C1 segment of cervical spinal cord (tissue), 14 donors: Measurements from ENCODE around the gene DOK7.

ENCODE experiments used
- DNase-seq, 14 donors: peaks; one replicate each; lab custom pipeline; 2025; lab: John Stamatoyannopoulos, UW

Gene DOK7

DNA sequence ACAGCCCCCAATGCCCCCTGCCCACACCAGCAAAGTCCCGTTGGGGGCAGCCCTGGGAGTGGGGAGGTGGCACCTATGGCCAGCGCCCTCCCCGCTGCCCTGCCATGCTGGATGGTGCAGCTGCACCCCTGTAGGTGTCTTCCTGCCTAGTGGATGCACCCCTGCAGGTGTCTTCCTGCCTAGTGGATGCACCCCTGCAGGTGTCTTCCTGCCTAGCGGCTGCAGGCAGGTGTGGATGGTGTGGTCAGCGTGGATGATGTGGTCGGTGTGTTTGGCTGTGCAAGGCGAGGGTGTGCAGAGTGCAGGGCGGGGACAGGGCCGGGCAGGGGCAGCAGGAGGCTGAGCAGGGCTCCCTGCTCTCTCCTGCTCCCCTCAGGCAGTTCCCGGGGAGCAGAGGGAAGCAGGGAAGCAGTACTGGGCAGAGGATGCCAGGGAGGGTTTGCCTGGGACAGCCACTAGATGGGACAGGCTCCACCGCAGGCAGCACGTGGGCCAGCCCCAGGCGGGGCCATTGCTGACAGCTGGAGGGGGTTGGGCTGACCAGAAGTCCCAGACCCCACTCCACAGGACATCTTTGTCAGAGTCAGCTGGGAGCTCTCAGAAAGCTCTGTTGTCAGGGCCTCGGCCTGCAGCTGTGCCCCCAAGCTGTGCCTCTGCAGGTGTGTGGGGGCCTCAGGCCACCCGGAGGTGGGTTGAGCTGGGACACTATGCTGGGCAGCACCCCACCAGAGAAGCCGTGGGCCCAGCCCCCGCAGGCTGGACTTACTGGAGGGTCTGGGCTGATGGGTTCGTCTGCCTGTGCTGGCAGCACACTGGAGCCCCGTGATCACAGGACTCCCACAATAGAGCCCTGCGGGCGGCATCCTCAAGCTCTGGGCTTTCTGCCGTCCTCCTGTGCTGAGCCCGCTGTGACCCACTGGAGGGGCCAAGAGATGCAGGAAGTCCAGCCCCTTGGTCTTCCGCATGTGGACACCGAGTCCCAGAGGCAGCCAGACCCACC is 23.7 kb downstream of the DOK7 start:
- DNase-seq = peak in 6 of 14 donors; percentile 16 to 61 (median 26)

DNA sequence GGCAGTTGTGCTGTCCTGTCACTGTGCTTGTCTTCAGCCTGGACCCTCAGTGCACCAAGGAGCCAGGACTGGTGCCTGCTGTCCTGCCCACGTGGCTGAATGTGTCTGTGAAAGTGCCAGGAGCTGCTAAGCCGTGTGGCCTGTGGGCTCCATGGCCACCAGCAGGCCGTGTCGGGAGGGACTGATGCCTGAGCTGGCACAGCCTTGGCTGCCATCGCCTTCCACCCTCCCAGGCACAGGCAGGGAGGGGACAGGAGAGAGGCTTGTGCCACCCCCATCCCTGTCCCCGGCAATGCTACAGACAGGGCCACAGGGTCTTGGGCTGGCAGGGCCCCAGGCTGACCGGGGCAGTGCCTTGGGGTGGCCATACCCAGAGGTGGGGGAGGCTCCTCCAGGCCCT is 24.8 kb downstream of the DOK7 start:
- peak in 5 of 14 donors; percentile 19 to 52 (median 25) for DNase-seq

DNA sequence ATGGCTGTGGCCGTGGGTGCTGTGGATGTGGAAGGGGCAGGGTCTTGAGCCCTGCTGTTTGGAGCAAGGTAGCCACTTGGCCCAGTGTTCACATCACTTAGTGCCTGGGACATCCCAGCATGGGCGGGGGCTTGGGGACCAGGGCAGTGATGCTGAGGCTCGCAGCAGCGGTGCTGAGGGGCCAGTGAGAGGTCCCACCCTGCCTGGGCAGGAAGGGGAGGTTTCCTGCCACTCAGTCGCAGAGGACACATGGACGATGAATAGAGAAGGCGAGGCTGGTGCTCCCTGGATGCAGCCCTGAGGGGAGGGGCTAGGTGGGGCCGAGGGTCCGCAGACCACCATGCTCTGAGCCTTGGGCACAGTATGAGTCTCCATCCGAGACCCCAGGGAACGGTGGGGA is 25.7 kb downstream of the DOK7 start:
- DNase-seq = no peak

DNA sequence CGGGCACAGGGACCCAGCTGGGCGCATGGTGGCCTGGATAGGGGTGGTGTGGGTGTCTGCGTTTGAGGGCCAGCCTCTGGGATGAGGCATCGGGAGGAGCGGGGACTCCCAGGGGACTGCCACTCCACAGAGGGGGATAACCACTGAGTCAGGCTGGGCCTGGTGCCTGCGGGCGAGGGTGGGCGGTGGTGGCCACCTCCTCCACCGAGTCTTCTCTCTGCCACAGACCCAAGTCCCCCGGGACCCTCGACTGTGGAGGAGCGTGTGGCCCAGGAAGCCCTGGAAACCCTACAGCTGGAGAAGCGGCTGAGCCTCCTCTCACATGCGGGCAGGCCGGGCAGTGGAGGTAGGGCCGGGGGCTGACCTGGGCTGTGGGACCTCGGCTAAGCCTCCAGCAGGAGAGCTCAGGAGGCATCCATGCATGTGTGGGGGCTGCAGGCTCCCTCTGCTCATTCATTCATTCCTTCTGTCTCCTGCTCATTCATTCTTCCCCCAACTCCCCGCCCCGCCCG is 26.4 kb downstream of the DOK7 start:
- DNase-seq = no peak

DNA sequence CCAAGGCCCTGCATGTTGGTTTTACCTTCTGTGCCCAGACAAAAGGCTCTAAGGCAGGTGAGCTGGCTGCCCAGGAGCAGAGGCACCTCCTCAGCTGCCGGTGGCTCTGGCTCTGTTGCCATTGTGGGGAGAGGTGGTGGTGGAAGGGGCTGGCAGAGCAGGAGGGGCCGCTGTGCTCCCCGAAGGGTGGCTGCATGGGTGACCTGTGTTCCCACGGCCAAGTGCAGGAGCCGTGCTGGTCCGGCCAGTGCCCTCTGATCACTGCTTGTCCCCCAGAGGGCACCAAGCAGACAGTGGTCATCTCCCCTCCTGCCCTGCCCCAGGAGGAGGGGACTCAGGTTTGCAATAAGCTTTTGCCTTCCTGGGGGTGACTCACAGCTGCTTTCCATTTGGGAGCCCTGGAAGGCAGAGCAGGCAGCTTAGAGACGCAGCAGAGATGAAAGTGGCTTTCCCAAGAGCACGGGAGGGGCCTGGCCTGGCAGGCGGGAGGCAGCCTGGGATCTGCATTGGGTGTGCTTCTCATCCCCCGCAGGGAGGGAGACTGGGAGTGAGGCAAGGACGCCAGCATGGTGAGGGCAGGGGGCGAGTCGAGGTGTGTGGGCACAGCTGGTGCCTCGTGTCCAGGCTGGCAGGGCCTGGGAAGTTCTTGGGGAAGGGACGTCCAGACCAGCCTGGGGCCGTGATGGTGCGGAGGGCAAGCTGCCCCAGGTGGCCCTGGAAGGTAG is 28.7 kb downstream of the DOK7 start:
- no peak for DNase-seq

DNA sequence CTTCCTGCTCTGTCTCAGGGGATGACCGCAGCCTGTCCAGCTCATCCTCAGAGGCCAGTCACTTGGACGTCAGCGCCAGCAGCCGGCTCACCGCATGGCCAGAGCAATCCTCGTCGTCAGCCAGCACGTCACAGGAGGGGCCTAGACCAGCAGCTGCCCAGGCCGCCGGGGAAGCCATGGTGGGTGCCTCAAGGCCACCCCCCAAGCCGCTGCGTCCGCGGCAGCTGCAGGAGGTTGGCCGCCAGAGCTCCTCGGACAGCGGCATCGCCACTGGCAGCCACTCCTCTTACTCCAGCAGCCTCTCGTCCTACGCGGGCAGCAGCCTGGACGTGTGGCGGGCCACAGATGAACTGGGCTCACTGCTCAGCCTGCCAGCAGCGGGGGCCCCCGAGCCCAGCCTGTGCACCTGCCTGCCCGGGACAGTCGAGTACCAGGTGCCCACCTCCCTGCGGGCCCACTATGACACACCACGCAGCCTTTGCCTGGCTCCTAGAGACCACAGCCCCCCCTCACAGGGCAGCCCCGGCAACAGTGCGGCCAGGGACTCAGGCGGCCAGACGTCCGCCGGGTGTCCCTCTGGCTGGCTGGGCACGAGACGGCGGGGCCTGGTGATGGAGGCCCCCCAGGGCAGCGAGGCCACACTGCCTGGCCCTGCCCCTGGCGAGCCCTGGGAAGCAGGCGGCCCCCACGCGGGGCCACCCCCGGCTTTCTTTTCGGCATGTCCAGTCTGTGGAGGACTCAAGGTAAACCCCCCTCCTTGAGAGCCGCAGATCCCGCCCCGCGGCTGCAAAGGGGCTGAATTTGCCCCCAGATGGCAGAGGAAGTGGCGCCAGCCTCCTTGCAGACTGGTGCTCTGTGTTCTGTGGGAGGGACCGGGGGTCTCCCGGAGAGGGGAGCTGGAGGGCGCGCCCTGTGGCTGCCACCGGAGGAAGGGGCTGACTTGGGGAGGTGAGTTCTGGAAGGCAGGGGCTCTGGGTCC is 29.9 kb downstream of the DOK7 start:
- peak in 1 of 14 donors; percentile 11 for DNase-seq

DNA sequence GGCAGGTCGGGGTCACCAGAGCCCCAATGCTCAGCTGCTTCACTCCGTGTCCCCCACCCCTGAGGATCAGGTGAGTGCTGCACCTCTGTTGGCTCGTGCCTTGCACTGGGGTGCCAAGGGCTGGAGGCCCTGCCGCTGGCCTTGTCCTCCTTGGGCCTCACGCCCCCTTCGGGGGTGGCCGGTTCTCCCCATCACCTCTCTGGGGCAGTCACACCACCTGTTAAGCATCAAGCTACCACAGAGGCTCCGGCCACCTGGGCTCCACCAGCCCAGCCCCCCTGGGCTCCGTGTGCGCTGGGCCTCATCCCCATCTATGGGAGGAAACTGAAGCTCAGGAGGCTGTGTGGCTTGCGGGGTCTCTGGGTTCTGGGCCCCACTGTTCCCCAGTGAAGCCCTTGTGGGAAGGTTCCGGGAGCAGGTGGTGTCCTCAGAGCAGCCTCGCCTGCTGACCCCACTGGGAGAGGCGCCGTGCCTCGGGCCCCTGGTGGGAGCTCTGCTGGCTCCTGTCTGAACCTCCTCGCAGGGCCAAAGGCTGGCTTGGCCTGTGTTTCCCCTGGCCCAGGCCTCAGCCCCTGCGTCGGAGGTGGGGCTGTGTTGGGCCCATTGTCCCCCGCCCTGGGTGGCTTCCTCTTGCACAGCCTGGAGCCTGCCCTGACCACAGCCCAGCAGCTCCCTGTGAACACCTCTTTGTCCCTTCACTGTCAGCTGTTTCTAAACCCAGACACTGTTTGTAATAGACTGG is 30.8 kb downstream of the DOK7 start:
- no peak for DNase-seq

DNA sequence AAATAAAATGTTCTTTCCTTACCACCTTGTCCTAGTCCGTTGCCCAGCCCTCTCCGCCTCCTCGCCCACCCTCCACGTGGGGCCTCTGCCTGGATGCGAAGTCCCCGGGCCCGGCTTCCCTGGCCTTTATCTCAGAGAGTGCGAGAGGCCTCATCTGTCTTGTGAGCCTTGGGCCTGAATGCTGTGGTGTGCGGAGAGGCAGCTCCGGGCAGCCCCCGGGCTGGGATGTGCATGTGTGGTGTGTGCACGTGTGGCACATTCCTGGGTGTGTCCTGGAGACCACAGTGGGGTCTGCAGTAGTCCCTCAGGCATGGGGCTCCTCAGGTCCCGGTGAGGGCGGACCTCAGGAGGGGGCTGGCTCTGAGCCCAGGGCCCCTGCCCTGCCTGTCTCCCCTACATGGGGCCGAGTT is 31.4 kb downstream of the DOK7 start:
- no peak for DNase-seq

DNA sequence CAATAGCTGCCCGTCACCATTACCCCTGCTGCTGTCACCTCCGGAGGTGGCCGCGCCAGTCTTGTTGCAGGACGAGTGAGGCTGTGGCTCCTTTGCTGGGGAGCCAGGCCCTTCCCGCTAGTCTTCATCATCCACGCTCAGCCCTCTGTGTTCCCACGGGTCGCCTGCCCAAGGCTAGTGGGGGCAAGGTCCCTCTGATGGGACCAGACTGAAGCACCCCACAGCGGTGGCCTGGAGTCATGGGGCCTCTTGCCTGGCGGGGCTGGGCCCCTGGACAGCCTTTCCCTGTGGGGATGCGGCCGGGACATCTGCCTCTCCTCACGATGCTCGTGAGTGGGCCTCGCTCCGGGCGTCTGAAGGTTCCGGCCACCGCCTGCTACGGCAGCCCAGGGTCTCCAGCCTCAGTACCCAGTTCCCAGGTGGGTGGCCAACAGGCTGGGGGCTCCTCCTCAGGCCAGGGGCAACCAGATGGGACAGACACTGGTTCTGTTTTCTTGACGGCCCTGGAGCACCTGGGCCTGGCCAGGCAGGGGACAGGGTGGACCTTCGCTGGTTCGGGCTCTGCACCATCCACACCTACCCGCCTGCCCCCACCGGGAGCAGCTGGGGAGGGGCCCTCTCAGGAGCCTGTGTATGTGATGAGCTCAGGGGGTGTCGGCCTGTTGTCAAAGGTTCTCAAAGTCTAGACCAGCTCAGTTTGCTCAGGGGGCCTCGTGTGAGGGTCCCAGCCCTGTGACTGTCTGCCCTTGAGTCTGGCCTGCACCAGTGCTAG is 32.3 kb downstream of the DOK7 start:
- no peak for DNase-seq

DNA sequence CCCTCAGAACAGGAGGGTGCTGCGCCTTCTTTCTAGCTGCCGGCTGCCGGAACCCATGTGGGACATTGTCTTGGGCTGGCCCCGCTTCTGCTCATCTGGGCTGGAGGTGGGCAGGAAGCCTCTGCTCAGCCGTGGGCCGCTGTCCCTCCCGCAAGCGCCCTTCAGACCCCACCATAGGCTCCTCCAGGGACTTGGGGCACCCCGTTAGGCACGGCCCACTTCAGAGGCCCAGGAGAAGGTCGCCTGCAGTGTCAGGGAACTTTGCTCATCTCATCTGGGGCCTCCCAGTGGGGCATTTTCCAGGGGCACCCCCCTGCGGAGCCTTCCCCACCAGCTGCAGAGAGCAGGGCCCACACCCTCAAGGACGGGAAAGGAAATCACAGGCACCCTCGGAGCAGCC is 32.9 kb downstream of the DOK7 start:
- DNase-seq = no peak

DNA sequence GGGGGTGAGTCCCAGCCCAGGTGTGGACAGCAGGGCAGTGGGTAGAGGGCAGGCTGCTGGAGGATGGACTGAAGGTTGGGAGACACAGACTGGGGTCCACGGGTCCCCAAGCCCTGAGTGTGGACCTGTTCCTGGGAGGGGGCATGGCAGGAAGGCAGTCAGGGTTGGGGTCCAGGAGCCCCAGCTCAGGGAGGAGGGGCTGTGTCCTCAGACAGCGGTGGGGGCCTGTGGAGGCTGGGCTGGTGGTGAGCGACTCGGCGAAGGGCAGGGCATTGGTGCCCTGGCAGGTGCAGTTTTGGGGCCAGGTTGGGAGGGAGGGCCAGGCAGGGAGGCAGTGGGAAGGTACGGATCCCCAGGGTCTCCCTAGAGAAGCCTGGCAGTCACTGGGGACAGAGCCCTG is 34.0 kb downstream of the DOK7 start:
- no peak for DNase-seq

DNA sequence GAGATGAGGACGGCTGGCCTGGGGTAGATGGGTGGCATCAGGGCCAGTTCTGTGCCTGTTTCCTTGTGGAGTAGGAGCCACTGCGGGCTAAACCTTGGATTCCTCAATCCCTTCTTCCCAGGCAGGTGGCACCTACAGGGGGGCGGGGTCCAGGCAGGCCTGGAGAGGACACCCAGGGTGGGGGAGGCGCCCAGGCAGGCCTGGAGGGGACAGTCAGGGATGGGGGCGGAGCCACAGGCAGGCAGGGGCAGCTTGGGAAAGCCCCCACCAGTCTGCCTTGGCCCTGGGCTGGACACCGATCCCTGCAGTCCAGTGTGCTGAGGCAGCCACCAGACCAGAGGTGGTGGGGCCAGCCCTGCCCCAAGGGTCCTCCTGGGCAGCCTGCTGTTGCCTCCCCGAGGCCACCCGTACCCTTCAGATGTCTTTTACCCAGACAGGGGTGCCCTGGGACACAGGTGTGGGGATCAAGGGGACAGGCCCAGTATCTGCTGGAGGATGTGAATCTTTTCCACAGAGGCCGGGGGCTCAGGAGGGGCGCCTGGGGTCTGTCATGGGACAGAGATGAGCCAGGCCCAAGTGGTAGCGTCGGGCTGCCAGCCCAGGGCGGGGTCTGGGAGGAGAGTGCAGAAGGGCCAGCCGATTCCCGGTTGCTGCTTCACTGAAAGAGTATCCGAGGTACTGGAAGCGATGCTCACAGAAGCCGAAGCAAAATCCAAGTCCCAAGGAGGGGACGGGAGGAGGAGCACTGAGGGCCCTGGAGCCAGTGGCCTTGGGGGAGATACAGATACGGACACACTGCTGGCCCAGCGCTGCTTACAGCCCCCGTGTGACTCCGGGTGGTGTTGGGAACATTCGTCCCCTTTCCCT is 34.6 kb downstream of the DOK7 start:
- DNase-seq = peak in 2 of 14 donors; percentile 12 to 21

DNA sequence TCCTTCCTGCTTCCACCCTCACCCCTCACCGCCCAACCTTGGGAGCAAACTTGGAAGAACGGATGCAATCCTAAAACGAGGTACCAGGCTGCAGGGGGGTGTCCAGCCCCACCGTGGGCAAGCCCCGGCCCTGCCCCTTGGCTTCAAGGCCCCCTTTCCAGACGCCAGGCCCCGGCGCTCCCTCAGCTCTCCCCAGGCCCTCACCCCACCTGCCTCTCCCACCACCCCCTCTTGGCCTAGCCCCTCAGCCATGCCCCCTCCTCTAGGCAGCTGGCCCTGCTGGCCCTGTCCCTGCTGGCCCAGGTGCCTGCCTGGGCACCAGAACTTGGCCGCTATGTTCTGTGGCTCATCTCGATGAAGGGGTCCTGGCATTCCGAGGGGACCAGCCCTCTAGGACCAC is 35.3 kb downstream of the DOK7 start:
- DNase-seq = no peak

DNA sequence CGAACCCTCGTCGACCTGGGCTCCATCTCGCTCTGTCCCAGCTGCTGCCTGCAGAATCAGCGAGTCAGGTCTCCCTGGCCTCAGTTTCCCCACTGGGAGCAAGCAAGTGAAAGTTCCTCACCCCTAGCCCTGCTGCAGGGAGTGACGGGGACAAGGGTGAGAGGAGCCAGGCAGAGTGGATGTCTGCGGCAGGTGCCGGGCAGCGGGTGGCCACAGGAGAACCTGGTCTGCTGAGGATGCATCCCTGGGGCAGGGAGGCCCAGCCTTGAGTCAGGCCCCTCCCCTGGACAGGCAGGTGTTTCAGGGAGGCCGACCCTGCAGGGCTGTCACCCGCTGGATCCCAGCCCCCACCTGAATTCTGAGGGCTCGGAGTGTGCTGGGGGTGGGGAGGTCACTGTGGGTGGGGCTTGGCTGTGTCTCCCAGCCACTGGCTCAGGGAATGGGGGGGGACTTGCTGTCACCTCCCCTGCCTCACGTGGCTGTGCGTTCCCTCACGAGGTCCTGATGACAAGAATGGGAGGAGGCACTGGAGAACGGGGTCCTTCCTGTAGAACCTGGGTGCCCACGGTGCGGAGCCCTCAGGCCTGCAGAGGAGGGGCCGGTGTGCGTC is 35.9 kb downstream of the DOK7 start:
- no peak for DNase-seq

DNA sequence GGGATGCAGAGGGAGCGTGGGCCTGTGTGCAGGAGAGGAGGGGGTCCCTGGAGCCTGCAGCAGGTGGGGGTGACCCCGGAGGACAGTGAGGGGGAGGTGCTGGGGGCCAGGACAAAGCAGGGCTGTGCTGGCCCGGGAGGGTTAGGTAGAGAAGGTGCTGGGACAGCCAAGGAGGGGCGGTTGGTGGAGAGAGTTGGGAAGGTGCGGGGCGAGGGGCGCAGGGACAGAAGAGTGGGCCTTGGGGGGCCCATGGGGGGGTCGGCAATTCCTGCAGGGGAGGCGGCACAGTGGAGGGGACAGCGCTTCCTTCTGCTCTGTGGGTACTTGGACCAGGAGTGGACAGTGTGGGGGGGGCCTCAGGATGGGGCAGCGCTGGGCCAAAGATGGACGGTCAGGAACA is 36.6 kb downstream of the DOK7 start:
- DNase-seq = no peak

DNA sequence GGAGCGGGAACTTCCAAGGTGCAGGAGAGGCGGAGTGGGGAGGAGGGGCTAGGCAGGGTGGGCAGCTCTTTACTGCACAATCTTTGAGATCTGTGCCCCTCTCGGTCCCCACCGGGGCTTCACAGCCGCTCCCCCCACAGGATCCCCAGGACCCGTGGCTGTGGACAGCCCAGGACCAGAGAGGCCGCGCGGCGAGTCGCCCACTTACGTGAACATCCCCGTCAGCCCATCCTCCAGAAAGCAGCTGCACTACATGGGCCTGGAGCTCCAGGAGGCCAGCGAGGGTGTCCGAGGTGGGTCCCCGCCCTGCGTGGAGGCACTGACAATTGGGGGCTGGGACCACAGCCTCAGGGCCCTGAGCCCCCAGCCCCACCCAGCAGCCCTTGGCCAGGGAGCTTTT is 37.0 kb downstream of the DOK7 start:
- no peak for DNase-seq

DNA sequence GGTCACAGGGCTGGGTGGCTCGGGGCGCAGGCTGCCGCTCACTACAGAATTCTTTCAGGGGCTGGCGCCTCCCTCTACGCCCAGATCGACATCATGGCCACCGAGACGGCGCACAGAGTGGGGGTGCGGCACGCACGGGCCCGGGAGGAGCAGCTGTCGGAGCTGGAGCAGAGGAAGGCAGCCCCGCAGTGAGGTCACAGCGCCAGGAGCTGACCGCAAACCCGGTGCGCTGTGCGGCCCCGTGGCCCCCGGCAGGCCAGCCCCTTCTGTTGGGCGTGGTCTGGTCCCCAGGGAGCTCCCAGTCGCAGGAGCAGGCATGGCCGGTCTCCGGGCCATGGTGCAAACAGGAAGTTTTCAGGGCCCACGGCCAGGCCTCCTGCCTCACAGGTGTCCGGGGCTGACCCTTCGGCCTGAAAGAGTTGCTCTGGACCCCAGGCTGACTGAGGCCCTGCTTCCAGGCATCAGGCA is 37.6 kb downstream of the DOK7 start:
- no peak for DNase-seq

DNA sequence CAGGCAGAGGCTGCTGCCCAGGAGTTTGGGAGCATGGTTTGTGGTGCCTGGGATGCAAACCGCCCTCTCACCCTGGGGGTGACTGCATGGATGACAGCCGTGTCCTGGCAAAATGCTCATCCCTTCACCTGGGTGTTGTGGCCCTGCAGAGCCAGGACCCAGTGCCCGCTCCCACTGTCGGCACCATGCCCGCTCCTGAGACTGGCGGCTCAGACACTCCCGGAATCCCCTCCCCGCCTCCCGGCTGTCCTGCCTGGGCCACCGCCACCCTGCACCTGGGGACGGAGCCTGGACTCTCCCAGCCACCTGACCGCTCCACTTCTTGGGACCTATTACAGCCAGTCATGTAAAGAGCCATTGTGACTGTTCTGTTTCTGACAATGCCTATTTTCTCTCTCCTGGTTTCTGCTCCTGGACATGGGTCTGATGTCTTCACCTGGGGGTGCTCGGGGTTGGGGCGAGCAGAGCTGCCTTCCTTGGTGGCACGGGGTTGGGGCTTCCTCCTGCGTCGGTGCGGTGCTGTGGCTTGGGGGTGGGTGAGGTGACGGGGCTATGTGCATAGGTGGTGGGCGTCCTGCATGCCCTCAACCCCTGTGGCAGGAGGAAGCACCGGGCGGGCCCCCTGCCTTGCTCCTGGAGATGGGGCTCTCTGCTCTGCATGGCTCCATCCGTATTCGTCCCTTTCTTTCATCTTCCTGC is 38.2 kb downstream of the DOK7 start:
- DNase-seq = no peak
